Tibial artery (tissue), 4 donors: ENCODE measurements around the gene RPS14.

ENCODE experiments used
- DNase-seq, 2 donors: peaks; one replicate each; pipeline ENCODE4 v3.0.0-alpha.2; 2019
- H3K27ac ChIP-seq, 2 donors: fragments of 200-600 bp; sonication (generic) in 1 of 2; 1 replicate in 1 of 2; 2 replicates in 1 of 2; pipeline ENCODE4 v1.5.1; 2018 to 2019; ENCODE audit warnings: mild to moderate bottlenecking in 1 of 2
- H3K27me3 ChIP-seq, 2 donors: fragments of 200-600 bp; sonication (generic) in 1 of 2; one replicate each; pipeline versions ENCODE4 v1.5.1 to v1.6.0; 2016 to 2019
- H3K36me3 ChIP-seq, 3 donors: fragments of 200-600 bp; sonication (generic) in 2 of 3; one replicate each; pipeline ENCODE4 v1.5.1; 2016 to 2019; ENCODE audit warnings: mild to moderate bottlenecking in 2 of 3
- H3K4me1 ChIP-seq, 4 donors: fragments of 200-600 bp; sonication (generic) in 2 of 4; 1 replicate in 3 of 4; 2 replicates in 1 of 4; pipeline ENCODE4 v1.5.1; 2016 to 2019
- H3K4me3 ChIP-seq, 2 donors: fragments of 200-600 bp; sonication (generic) in 1 of 2; 1 replicate in 1 of 2; 2 replicates in 1 of 2; pipeline ENCODE4 v1.5.1; 2018 to 2019; ENCODE audit warnings: mild to moderate bottlenecking in 2 of 2
- H3K9me3 ChIP-seq, 3 donors: fragments of 200-600 bp; sonication (generic) in 1 of 3; one replicate each; pipeline ENCODE4 v1.5.1; 2016 to 2019
- intact Hi-C: fragments of 100-400 bp; cut with DNase I; formaldehyde crosslinking; loops from one replicate; pipeline ENCODE4 v1.15.0; 2023; ENCODE audit warnings: low total_unique reads
- TF ChIP-seq, protein P1 (sequence below), 2 experiments: fragments of 200-600 bp in 1 of 2; fragments of 450-650 bp in 1 of 2; IDR thresholded peaks; one replicate each; pipeline ENCODE4 v1.5.1; 2017 to 2019; ENCODE audit warnings: antibody characterized with exemption in 2 of 2, mild to moderate bottlenecking in 1 of 2, moderate library complexity in 1 of 2

RPS14 gene

DNA sequence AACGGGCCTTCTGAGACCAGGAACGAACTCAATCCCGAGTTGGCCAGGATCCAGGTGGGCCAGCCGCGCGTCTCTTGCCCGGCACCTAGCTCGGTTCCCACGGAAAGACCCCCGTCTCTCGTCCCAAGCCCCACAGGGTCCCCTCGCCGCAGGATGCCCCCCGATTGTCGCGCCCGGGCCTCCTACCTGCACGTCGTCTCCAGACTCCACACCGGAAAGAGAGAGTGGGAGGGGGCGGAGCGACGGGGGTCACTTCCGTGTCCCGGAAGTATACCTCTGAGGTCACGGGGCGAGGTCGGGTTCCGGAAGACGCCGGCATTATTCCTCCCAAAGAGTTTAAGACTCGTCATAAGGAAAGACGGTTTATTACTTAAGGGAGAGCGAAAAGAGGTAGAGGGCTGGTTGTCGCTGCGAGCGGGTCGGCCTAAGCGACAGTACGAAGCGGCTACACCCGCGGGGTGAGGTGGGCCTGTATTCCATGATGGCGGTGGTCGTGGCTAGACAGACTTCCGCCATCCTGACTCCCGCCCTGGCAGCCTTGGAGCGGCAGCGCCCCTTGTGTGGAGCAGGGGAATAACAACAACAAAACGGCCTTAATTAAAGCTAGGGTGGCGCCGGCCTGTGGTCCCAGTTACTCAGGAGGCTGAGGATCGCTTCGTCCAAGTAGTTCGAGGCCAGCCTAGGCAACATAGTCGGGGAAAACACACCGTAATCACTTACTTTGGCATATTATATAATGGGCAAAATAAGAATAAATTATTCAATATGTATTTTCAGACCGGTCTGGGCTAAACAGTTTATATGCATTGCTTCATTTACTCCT is at the start of gene RPS14:
Gene RPS14 (minus strand): TSS at position 223 of the 823 bp plus-strand sequence. CDS start 2,006 bp downstream, outside the sequence.
- TF ChIP-seq, protein P1, sequence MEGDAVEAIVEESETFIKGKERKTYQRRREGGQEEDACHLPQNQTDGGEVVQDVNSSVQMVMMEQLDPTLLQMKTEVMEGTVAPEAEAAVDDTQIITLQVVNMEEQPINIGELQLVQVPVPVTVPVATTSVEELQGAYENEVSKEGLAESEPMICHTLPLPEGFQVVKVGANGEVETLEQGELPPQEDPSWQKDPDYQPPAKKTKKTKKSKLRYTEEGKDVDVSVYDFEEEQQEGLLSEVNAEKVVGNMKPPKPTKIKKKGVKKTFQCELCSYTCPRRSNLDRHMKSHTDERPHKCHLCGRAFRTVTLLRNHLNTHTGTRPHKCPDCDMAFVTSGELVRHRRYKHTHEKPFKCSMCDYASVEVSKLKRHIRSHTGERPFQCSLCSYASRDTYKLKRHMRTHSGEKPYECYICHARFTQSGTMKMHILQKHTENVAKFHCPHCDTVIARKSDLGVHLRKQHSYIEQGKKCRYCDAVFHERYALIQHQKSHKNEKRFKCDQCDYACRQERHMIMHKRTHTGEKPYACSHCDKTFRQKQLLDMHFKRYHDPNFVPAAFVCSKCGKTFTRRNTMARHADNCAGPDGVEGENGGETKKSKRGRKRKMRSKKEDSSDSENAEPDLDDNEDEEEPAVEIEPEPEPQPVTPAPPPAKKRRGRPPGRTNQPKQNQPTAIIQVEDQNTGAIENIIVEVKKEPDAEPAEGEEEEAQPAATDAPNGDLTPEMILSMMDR (IDR thresholded peaks at IDR 0.05): peak; percentile 91 to 92
- no peaks in the 10 kb centered on the region for H3K9me3 ChIP-seq
- H3K4me1 ChIP-seq: peaks cover 0 to 25% (median 14%) of the 10 kb centered on the region in 4 donors
- peak within 1 kb of the TSS; percentile 68 to 69 for H3K4me3 ChIP-seq
- H3K36me3 ChIP-seq: peaks cover 30 to 31% (median 31%) of the 10 kb centered on the region in 3 donors
- intact Hi-C loops: loop anchor here (5.0 to 10.0 kb wide), 2 partner anchors 38 to 205 kb away; no protein-coding TSS in a partner anchor
- H3K27me3 ChIP-seq: no peaks in the 10 kb centered on the region
- peak within 1 kb of the TSS; percentile 89 to 94 for H3K27ac ChIP-seq
- DNase-seq: peak; percentile 94 to 96

DNA sequence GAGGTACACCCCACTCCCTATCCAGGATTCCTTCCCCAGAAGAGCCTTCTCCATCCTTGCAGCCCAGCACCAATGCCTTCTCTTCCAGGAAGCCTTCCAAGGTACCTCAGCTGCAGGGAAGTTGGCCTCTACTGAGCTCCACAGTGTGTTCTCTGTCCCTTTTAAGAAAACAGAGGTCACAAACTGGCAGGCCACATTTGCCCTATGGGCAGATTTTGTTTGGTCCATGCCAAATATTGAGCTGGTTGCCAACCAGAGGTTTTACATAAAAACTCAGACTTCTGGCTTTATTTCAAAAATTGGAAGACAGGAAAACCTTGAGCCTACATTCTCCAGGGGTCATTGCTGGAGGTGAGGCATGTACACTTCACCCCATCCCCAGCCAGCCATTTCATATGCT is 49.4 kb upstream of the RPS14 start:
- TF ChIP-seq, protein P1 (IDR thresholded peaks at IDR 0.05): no peak
- peak overlapping the region; percentile 73 to 96 for H3K27ac ChIP-seq
- no peaks in the 10 kb centered on the region for H3K27me3 ChIP-seq
- peaks cover 15 to 90% (median 78%) of the 10 kb centered on the region in 4 donors for H3K4me1 ChIP-seq
- no peaks in the 10 kb centered on the region for H3K9me3 ChIP-seq
- no peak overlapping the region for H3K4me3 ChIP-seq
- no peak for DNase-seq
- intact Hi-C loops: no loop called here
- no peaks in the 10 kb centered on the region for H3K36me3 ChIP-seq

DNA sequence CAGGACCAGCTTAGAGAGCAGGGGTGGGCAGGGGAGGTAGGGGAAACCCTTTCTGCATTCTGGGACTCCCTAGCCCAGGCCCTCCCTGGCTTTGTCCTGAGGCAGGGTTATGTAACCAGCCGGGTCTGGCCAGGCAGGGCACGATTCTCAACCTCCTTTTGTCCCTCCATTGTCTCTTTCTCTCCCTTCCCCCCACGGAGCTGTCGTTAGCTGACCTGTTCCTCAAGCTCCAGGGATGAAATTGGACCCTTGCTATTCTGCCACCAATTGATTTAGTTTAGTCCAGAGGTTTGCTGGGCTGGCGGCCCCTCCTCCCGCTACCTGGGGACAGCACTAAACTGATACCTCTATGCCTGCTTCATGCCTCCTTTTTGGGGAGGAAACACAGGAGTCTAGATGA is 49.0 kb upstream of the RPS14 start:
- TF ChIP-seq, protein P1 (IDR thresholded peaks at IDR 0.05): no peak
- Histone ChIP-seq H3K27ac (peak overlapping the region; percentile 73 to 96), H3K36me3 (no peaks in the 10 kb centered on the region), H3K27me3 (no peaks in the 10 kb centered on the region), H3K9me3 (no peaks in the 10 kb centered on the region), H3K4me1 (peaks cover 13 to 90% (median 78%) of the 10 kb centered on the region in 4 donors), H3K4me3 (no peak overlapping the region)
- DNase-seq: no peak
- intact Hi-C loops: no loop called here

DNA sequence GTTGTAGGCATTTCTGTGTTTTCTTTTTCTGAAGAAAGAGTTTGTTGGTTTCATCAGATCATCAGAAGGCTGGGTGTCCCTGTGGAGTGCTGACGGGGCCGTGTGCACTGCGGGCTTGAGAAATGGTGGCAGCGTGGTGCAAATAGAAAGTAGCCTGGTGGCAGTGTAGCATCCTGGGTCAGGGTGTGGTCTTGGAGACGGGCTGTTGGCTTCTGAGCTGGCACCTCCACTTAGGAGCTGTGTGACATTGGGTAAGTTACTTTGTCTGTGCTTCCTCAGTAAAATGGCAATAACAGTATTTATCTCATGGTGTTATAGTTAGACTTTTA is 48.4 kb upstream of the RPS14 start:
- Histone ChIP-seq H3K27me3 (no peaks in the 10 kb centered on the region), H3K9me3 (no peaks in the 10 kb centered on the region), H3K4me1 (peaks cover 13 to 90% (median 77%) of the 10 kb centered on the region in 4 donors), H3K36me3 (no peaks in the 10 kb centered on the region), H3K4me3 (peak overlapping the region in 1 of 2 donors; percentile 10), H3K27ac (peak overlapping the region; percentile 73 to 96)
- intact Hi-C loops: no loop called here
- TF ChIP-seq, protein P1 (IDR thresholded peaks at IDR 0.05): no peak
- DNase-seq: no peak

DNA sequence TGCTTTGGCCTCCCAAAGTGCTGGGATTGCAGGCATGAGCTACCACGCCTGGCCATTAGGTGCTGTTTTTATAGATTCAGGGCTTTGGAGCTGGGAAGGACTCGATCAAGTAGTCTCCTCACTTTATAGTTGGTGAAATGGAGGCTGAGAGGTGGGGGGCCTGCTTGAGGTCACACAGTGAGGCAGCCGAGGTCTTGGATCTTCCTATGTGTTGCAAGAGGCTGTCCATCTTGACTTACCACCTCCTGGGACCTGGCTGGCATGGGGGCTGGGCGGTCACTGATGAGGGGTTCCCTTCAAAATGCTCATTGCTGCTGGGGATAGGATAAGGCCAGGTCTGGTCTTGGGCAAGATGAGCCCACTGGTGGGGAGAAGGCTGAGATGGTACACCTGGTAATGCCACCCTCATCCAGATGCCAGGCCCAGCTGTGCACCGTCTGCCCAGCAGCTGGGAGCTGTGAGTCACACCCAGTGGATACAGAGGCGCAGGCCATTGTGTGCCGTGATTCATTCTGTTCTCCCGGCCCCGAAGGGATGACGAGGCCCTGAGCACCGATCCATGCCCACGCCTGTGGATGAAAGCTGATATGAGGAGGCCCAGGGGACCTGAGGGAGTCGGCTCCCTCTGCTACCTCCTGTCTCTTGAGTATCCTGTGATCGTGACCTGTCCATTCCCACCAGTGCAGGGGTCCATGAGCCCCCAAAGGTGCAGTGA is 47.9 kb upstream of the RPS14 start:
- Histone ChIP-seq H3K27me3 (no peaks in the 10 kb centered on the region), H3K4me1 (peaks cover 13 to 90% (median 77%) of the 10 kb centered on the region in 4 donors), H3K36me3 (no peaks in the 10 kb centered on the region), H3K27ac (peak overlapping the region; percentile 73 to 96), H3K9me3 (no peaks in the 10 kb centered on the region), H3K4me3 (peak overlapping the region in 1 of 2 donors; percentile 10)
- TF ChIP-seq, protein P1 (IDR thresholded peaks at IDR 0.05): no peak
- DNase-seq: peak; percentile 83 to 93
- intact Hi-C loops: no loop called here
